BLaER1 (cell line): ENCODE data around the gene BTN3A1.
"Not testable (repeated sequence)": the region's sequence is repeated elsewhere in the genome, so short reads cannot be mapped to it uniquely, and the experiment has no call there.

Experiments
- H3K27ac ChIP-seq: shearing (Covaris generic); formaldehyde crosslinking; 2 replicates; pipeline ENCODE4 v1.8.1; 2022
- H3K27me3 ChIP-seq: shearing (Covaris generic); formaldehyde crosslinking; 2 replicates; pipeline ENCODE4 v1.8.1; 2022
- H3K36me3 ChIP-seq: shearing (Covaris generic); formaldehyde crosslinking; 2 replicates; pipeline ENCODE4 v1.8.1; 2022
- H3K4me1 ChIP-seq: shearing (Covaris generic); formaldehyde crosslinking; 2 replicates; pipeline ENCODE4 v1.8.1; 2022
- H3K4me2 ChIP-seq: shearing (Covaris generic); formaldehyde crosslinking; 2 replicates; pipeline ENCODE4 v1.8.1; 2022
- H3K4me3 ChIP-seq: shearing (Covaris generic); formaldehyde crosslinking; 2 replicates; pipeline ENCODE4 v1.8.1; 2022
- H3K9ac ChIP-seq: shearing (Covaris generic); formaldehyde crosslinking; 2 replicates; pipeline ENCODE4 v1.8.1; 2022
- H3K9me3 ChIP-seq: shearing (Covaris generic); formaldehyde crosslinking; 2 replicates; pipeline ENCODE4 v1.8.1; 2022
- H4K20me1 ChIP-seq: shearing (Covaris generic); formaldehyde crosslinking; 2 replicates; pipeline ENCODE4 v1.8.1; 2022
- Cebpa-rat ChIP-seq: shearing (Covaris generic); IDR thresholded peaks from 2 replicates; pipeline ENCODE4 v1.8.1; 2022

The BTN3A1 gene

DNA sequence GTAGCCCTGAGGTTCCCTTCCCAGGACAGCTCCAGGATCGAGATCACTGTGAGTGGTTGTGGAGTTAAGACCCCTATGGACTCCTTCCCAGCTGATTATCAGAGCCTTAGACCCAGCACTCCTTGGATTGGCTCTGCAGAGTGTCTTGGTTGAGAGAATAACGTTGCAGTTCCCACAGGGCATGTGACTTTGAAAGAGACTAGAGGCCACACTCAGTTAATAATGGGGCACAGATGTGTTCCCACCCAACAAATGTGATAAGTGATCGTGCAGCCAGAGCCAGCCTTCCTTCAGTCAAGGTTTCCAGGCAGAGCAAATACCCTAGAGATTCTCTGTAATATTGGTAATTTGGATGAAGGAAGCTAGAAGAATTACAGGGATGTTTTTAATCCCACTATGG, 24.4 kb upstream of the BTN3A1 start:
- H3K4me2 ChIP-seq, result no peak overlapping the region
- H3K27ac ChIP-seq, result no peak overlapping the region
- H3K27me3 ChIP-seq, result no peaks in the 10 kb centered on the region
- no peak for TF ChIP-seq Cebpa-rat
- H3K9ac ChIP-seq, result no peak overlapping the region
- no peaks in the 10 kb centered on the region for H4K20me1 ChIP-seq
- no peaks in the 10 kb centered on the region for H3K9me3 ChIP-seq
- peaks cover 51% of the 10 kb centered on the region for H3K36me3 ChIP-seq
- no peak overlapping the region for H3K4me3 ChIP-seq
- H3K4me1 ChIP-seq, result peaks cover 17% of the 10 kb centered on the region

DNA sequence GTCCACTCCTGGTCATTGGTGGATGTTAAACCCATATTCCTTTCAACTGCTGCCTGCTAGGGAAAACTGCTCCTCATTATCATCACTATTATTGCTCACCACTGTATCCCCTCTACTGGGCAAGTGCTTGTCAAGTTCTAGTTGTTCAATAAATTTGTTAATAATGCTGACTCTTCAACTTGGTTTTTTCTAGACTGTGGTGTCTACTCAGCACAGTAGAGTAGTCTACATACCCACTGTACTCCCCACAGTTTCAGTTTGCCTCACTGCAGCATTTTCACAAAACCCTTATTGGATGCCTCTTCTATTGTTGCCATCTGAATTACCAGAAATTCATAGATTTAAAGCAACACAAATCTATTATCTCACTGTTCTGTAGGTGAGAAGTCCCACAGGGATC, 23.9 kb upstream of the BTN3A1 start:
- Histone ChIP-seq H3K4me1 (peaks cover 17% of the 10 kb centered on the region), H3K36me3 (peaks cover 46% of the 10 kb centered on the region)
- not testable (repeated sequence) for H3K9ac ChIP-seq, H3K27me3 ChIP-seq, H4K20me1 ChIP-seq, H3K4me2 ChIP-seq, H3K9me3 ChIP-seq, H3K27ac ChIP-seq, H3K4me3 ChIP-seq

DNA sequence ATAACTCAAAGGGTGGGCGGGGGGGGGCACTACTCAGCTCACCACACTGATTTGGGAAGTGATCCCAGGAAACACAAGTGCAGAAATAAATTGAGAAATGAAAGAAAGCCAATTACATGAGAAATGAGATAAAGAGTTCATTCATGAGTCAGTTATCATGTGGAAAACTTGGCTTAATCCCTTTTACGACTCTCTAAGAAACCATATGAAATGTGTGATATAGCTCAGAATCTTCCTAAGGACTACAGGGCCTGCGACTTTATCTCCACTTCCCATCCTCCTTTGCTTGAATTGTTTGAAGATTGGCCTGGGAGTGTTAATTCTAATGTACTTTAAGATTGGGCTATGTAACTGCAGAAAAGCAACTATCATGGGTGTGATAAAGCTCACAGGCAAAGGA, 22.8 kb upstream of the BTN3A1 start:
- no peaks in the 10 kb centered on the region for H3K27me3 ChIP-seq
- H3K9ac ChIP-seq, result no peak overlapping the region
- no peak for TF ChIP-seq Cebpa-rat
- no peaks in the 10 kb centered on the region for H3K9me3 ChIP-seq
- H4K20me1 ChIP-seq, result no peaks in the 10 kb centered on the region
- peaks cover 35% of the 10 kb centered on the region for H3K36me3 ChIP-seq
- H3K4me2 ChIP-seq, result no peak overlapping the region
- H3K4me1 ChIP-seq, result peaks cover 26% of the 10 kb centered on the region
- H3K27ac ChIP-seq, result no peak overlapping the region
- no peak overlapping the region for H3K4me3 ChIP-seq

DNA sequence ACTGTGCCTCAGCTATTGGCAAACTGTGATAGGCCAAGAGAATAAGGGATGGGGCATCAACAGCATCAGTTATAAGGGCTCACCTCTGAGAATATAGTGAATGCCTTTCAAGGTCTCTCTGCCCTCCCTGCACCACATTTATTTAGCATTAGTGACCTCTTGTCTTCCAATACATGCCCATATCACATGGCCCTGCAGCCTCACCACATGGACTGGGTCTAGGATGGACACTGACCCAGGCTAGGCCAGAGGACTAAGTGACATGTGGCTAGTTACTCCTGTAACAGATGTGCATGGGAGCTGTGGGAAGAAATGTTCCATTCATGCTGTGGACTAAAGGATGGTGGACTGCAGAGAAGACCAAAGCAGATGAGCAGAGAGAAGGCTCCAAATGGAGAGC, 22.3 kb upstream of the BTN3A1 start:
- no peak overlapping the region for H3K27ac ChIP-seq
- H3K27me3 ChIP-seq, result no peaks in the 10 kb centered on the region
- no peaks in the 10 kb centered on the region for H4K20me1 ChIP-seq
- H3K4me3 ChIP-seq, result no peak overlapping the region
- no peaks in the 10 kb centered on the region for H3K9me3 ChIP-seq
- TF ChIP-seq Cebpa-rat, result no peak
- no peak overlapping the region for H3K4me2 ChIP-seq
- peaks cover 30% of the 10 kb centered on the region for H3K36me3 ChIP-seq
- H3K4me1 ChIP-seq, result peaks cover 27% of the 10 kb centered on the region
- no peak overlapping the region for H3K9ac ChIP-seq

DNA sequence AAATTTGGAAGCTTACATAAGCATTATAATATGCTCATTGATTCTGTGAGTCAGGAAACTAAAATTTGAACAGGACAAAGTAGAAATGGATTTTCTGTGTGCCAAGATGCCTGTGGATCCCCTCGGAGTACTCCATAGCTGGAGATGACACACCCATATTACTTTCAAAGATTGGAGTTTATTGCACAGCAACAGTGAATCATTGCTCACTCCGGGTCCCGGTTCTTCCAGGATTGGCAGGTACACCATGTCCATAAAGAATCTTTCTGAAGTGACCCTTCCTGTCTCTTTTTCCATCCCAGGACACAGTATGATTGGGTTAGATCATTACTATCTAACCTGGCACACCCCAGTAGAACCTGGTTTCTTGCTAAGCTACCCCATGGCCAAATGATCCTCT, 21.8 kb upstream of the BTN3A1 start:
- no peak overlapping the region for H3K4me2 ChIP-seq
- H3K9ac ChIP-seq, result no peak overlapping the region
- H3K9me3 ChIP-seq, result no peaks in the 10 kb centered on the region
- peaks cover 27% of the 10 kb centered on the region for H3K4me1 ChIP-seq
- TF ChIP-seq Cebpa-rat, result no peak
- H3K4me3 ChIP-seq, result no peak overlapping the region
- no peak overlapping the region for H3K27ac ChIP-seq
- H4K20me1 ChIP-seq, result no peaks in the 10 kb centered on the region
- no peaks in the 10 kb centered on the region for H3K27me3 ChIP-seq
- peaks cover 29% of the 10 kb centered on the region for H3K36me3 ChIP-seq

DNA sequence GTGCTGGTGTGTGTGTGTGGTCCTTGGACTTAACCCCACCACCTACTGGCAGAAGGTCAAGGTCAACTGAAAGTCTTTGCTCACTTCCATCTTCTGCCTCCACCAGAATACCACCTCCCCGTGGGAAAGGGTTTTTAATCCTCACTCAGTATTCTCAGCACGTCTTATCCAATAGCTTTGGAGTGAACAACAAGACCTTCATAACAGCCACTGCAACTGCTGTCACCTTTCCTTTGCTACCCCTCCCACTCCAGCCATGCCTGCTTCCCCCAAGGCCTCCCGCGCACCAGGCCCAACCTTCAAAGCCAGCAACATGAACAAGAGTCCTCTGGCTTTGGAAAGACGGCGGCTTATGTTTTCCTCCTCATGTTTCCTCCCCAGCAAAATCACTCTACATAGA, 20.0 kb upstream of the BTN3A1 start:
- peak overlapping the region; percentile 35; the same call in 1 of the 2 replicates for H3K27ac ChIP-seq
- peaks cover 24% of the 10 kb centered on the region for H3K36me3 ChIP-seq
- no peaks in the 10 kb centered on the region for H4K20me1 ChIP-seq
- TF ChIP-seq Cebpa-rat, result no peak
- 0 out of 2 replicates have a peak overlapping the region, but pooled peaks have one; percentile 4 for H3K4me2 ChIP-seq
- no peak overlapping the region for H3K9ac ChIP-seq
- no peaks in the 10 kb centered on the region for H3K9me3 ChIP-seq
- H3K27me3 ChIP-seq, result no peaks in the 10 kb centered on the region
- H3K4me1 ChIP-seq, result peaks cover 36% of the 10 kb centered on the region
- H3K4me3 ChIP-seq, result no peak overlapping the region

DNA sequence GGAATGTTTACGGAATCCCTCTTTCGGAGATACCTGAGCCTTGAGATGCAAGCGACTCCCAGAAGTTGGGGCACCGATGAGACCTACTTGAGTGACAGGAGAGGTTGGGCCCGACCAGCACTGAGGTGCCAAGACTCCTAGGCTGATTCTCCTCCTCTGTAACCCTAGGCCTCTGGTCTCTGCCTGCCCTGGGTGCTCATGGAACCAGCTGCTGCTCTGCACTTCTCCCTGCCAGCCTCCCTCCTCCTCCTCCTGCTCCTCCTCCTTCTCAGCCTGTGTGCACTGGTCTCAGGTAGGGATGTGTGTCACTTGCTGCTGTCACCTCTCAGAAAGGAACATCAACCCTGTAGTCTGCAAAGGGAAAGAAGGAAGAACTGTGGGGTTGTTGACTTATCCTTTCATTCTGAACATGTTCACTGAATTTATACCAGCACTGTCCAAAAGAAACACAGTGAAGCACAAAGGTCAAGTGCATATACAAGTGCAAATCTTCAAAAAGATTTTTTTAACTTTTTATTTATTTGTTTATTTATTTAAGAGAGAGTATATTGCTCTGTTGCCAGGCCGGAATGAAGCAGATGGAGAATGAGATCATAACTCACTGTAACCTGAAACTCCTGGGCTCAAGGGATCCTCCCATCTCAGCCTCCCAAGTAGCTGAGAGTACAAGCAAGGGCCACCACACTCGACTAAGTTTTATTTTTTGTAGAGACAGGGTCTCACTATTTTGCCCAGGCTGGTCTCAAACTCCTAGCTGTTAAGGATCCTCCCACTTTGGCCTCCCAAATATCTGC, 18.3 kb upstream of the BTN3A1 start:
- H3K4me1 ChIP-seq, result peaks cover 36% of the 10 kb centered on the region
- peak overlapping the region; percentile 78 for H3K4me3 ChIP-seq
- H4K20me1 ChIP-seq, result no peaks in the 10 kb centered on the region
- peak overlapping the region; percentile 91 for H3K4me2 ChIP-seq
- peak overlapping the region; percentile 87 for H3K9ac ChIP-seq
- H3K27ac ChIP-seq, result peak overlapping the region; percentile 85
- no peaks in the 10 kb centered on the region for H3K27me3 ChIP-seq
- no peaks in the 10 kb centered on the region for H3K9me3 ChIP-seq
- H3K36me3 ChIP-seq, result peaks cover 34% of the 10 kb centered on the region
- TF ChIP-seq Cebpa-rat, result no peak

DNA sequence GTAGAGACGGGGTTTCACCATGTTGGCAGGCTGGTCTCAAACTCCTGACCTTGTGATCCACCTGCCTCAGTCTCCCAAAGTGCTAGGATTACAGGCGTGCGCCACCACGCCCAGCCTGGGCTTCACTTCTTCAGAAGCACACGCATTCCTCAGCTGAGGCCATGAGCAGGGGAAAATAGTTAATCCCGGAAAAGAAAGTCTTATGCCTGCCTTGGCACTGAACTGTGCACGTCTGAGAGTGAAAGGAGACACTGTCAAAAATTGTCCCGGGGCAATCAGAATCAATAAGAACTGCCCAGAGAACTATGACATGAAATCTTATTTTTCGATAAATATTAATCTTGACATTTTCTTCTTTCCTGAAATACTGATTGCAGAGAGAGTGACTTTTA, 16.3 kb upstream of the BTN3A1 start:
- Histone ChIP-seq H3K27ac (no peak overlapping the region), H3K4me3 (no peak overlapping the region), H4K20me1 (no peaks in the 10 kb centered on the region), H3K36me3 (peaks cover 53% of the 10 kb centered on the region), H3K9ac (no peak overlapping the region), H3K27me3 (no peaks in the 10 kb centered on the region), H3K4me1 (peaks cover 36% of the 10 kb centered on the region), H3K4me2 (0 out of 2 replicates have a peak overlapping the region, but pooled peaks have one; percentile 35), H3K9me3 (no peaks in the 10 kb centered on the region)
- no peak for TF ChIP-seq Cebpa-rat

DNA sequence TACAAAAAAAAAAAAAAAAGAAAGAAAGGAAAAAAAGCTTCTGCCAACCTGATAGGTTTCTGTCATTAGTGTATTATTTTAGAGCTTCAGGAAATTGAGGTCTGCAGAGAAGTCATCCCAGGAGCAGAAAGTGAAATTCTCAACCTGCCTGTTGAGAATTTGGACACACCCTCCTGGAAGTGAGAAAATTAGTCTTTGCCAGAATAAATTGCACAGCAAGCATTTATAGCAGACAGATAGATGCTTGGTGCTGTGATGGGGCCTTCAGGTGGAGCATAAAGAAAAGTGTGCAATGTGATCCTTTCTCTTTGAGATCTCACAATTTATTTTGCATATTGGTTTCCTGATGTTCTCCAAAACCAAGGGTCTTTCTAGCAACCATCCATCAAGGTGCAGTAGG, 14.5 kb upstream of the BTN3A1 start:
- H3K9ac ChIP-seq, result no peak overlapping the region
- H3K4me1 ChIP-seq, result peaks cover 39% of the 10 kb centered on the region
- no peak for TF ChIP-seq Cebpa-rat
- H3K4me3 ChIP-seq, result no peak overlapping the region
- no peak overlapping the region for H3K4me2 ChIP-seq
- peaks cover 71% of the 10 kb centered on the region for H3K36me3 ChIP-seq
- no peaks in the 10 kb centered on the region for H3K27me3 ChIP-seq
- no peaks in the 10 kb centered on the region for H4K20me1 ChIP-seq
- no peak overlapping the region for H3K27ac ChIP-seq
- H3K9me3 ChIP-seq, result no peaks in the 10 kb centered on the region

DNA sequence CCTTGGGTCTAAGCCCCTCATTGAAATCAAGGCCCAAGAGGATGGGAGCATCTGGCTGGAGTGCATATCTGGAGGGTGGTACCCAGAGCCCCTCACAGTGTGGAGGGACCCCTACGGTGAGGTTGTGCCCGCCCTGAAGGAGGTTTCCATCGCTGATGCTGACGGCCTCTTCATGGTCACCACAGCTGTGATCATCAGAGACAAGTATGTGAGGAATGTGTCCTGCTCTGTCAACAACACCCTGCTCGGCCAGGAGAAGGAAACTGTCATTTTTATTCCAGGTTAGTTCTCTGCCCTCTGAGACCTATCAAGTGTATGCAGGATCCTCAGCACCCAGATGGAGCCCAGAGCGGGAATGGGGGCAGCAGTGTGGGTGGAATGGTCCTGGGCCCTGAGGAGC, 14.1 kb upstream of the BTN3A1 start:
- Histone ChIP-seq H3K4me1 (peaks cover 39% of the 10 kb centered on the region), H3K9ac (no peak overlapping the region), H3K36me3 (peaks cover 76% of the 10 kb centered on the region), H3K27me3 (no peaks in the 10 kb centered on the region), H3K4me2 (no peak overlapping the region), H3K4me3 (no peak overlapping the region), H4K20me1 (no peaks in the 10 kb centered on the region), H3K27ac (no peak overlapping the region), H3K9me3 (no peaks in the 10 kb centered on the region)
- no peak for TF ChIP-seq Cebpa-rat
